ENCODE measurements around the gene LDHB. TPM values are rescaled to one million over a fixed set of nuclear protein-coding genes. Genes with fewer than 3 reads are reported as not detected.

The LDHB gene
- total RNA-seq, 1 experiment from 2014 or later = 1,343 TPM

DNA sequence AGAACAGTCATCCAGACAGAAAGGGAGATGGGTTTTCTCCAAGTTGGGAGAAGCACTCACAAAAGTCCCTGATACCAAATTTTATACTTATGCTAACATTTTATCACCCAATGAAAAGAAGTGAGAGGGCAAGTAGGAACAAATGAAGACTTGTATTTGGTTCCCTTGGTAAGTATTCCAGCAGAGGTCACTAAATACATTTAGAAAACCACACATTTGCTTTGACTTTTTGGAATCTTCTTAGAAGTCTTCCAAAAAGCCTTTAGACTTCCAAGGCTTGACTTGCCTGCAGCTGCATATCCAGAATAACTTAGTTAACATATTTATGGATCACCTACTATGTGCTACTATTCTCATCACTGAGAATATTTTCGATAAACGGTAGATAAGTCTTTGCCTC, 49.9 kb downstream of the LDHB start:
- Mint-ChIP-seq H3K27me3 (ENCODE audit: low read depth) (no peaks in the 10 kb centered on the region), H3K36me3 (ENCODE audit: insufficient read depth in 1 of 3, low read depth in 3 of 3) (no peaks in the 10 kb centered on the region), H3K27ac (no peak overlapping the region), H3K9me3 (no peaks in the 10 kb centered on the region), H3K4me3 (no peak overlapping the region), H3K4me1 (peaks cover 4 to 7% of the 10 kb centered on the region in 2 experiments; a peak in 3 of 4 replicates)
- no peak overlapping the region for H2BK5ac ChIP-seq (ENCODE audit: insufficient read length, low read length)
- H3K4me1 ChIP-seq (ENCODE audit: insufficient read depth, low read length) = no peaks in the 10 kb centered on the region
- H3K27ac ChIP-seq (ENCODE audit: insufficient read length, low read depth, low read length) = no peak overlapping the region
- H3K23me2 ChIP-seq (ENCODE audit: insufficient read length, low read depth, low read length, poor library complexity, severe bottlenecking) = no peaks in the 10 kb centered on the region
- H3K56ac ChIP-seq (ENCODE audit: insufficient read length, low read depth, low read length) = no peak overlapping the region
- no peaks in the 10 kb centered on the region for H3K27me3 ChIP-seq (ENCODE audit: insufficient read depth, low read length)
- H2BK20ac ChIP-seq (ENCODE audit: low read depth, low read length, poor library complexity, severe bottlenecking) = no peak overlapping the region
- H2BK120ac ChIP-seq (ENCODE audit: low read depth, low read length, poor library complexity, severe bottlenecking) = no peak overlapping the region
- no peaks in the 10 kb centered on the region for H3K79me1 ChIP-seq (ENCODE audit: insufficient read depth, low read depth, low read length, poor library complexity, severe bottlenecking)
- no peak overlapping the region for H3K4ac ChIP-seq (ENCODE audit: low read depth, low read length)
- no peak overlapping the region for H3K18ac ChIP-seq (ENCODE audit: insufficient read length, low read depth, low read length)
- no peaks in the 10 kb centered on the region for H4K20me1 ChIP-seq (ENCODE audit: control insufficient read depth, insufficient read depth, insufficient read length)
- no peak overlapping the region for H3K14ac ChIP-seq (ENCODE audit: insufficient read depth, low read length)
- no peak overlapping the region for H3T11ph ChIP-seq (ENCODE audit: low read length)
- no peak overlapping the region for H4K91ac ChIP-seq (ENCODE audit: insufficient read length, low read depth, low read length)
- H4K8ac ChIP-seq (replicated peaks; ENCODE audit: insufficient read length, low read depth, low read length) = no peak overlapping the region
- H2BK15ac ChIP-seq (ENCODE audit: low read depth, low read length) = no peak overlapping the region
- TF ChIP-seq, protein P1, sequence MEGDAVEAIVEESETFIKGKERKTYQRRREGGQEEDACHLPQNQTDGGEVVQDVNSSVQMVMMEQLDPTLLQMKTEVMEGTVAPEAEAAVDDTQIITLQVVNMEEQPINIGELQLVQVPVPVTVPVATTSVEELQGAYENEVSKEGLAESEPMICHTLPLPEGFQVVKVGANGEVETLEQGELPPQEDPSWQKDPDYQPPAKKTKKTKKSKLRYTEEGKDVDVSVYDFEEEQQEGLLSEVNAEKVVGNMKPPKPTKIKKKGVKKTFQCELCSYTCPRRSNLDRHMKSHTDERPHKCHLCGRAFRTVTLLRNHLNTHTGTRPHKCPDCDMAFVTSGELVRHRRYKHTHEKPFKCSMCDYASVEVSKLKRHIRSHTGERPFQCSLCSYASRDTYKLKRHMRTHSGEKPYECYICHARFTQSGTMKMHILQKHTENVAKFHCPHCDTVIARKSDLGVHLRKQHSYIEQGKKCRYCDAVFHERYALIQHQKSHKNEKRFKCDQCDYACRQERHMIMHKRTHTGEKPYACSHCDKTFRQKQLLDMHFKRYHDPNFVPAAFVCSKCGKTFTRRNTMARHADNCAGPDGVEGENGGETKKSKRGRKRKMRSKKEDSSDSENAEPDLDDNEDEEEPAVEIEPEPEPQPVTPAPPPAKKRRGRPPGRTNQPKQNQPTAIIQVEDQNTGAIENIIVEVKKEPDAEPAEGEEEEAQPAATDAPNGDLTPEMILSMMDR (conservative IDR thresholded peaks at IDR 0.05) = peak; percentile 43; the same call in 2 of the 3 replicates
- whole genome bisulfite sequencing (ENCODE audit: extremely low coverage, insufficient read length, low lambda C conversion rate) = no CpG with 5 or more reads among the region's 2 CpGs
- no peak overlapping the region for H2AK5ac ChIP-seq (ENCODE audit: insufficient read length, low read length)
- no peak overlapping the region for H3K9ac ChIP-seq (ENCODE audit: extremely low read depth, insufficient read length, low read length)
- H3K4me2 ChIP-seq (ENCODE audit: insufficient read depth, insufficient read length, low read length) = no peak overlapping the region
- no peaks in the 10 kb centered on the region for H3K9me3 ChIP-seq (ENCODE audit: control insufficient read depth, low read depth, low read length)
- no peak overlapping the region for H3K23ac ChIP-seq (ENCODE audit: insufficient read length, low read depth, low read length)
- H2BK12ac ChIP-seq (ENCODE audit: insufficient read length, low read depth, low read length) = no peak overlapping the region
- no peak for DNase-seq
- H2AFZ ChIP-seq (ENCODE audit: low read length) = no peak overlapping the region
- H3K79me2 ChIP-seq (ENCODE audit: insufficient read depth, low read length) = no peaks in the 10 kb centered on the region
- no peak overlapping the region for H4K5ac ChIP-seq (ENCODE audit: insufficient read length, low read depth, low read length)

Data from H9 (cell line).